ENCODE results near the gene TPSG1. TPM values are rescaled to one million over a fixed set of nuclear protein-coding genes. Genes with fewer than 3 reads are reported as not detected.

The TPSG1 gene
- total and polyA plus RNA-seq, 10 of the 15 experiments (the other 5 are each of a cell fraction or from before 2014, with no cell fraction given) = not detected

DNA sequence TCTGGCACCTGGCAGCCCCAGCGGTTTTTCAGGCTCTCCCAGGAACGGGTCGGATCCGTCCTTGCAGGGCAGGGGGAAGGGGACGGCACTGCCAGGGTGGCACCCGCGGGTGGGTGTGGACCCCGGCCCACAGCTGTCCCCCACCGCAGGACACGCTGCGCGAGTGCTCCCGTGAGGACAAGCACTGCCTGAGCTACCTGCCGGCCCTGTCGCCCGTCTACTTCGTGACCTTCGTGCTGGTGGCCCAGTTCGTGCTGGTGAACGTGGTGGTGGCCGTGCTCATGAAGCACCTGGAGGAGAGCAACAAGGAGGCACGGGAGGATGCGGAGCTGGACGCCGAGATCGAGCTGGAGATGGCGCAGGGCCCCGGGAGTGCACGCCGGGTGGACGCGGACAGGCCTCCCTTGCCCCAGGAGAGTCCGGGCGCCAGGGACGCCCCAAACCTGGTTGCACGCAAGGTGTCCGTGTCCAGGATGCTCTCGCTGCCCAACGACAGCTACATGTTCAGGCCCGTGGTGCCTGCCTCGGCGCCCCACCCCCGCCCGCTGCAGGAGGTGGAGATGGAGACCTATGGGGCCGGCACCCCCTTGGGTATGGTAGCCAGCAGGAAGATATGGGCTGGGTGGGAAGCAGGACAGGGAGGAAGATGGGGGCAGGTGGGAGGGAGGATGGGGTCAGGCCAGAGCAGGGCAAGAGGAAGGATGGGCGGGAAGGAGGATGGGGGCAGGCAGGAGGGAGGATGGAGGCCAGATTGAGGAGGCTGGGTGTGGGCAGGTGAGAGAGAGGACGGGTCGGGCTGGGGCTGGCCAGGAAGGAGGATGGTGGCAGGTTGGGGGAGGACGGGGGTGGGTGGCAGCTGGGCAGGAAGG lies 6.8 kb downstream of the TPSG1 start:
- SMC1A ChIA-PET (ENCODE audit: uncharacterized antibody, unreplicated experiment) = no interaction called here
- no peak overlapping the region for H2AFZ ChIP-seq (ENCODE audit: control insufficient read depth, low read depth, low read length)
- DNase-seq (ENCODE audit: low read depth, low spot score) (no peak), ATAC-seq (no peak), FAIRE-seq (no peak)
- RAD21 ChIA-PET (ENCODE audit: unreplicated experiment) = no interaction called here
- intact Hi-C loops (cut with micrococcal nuclease; ENCODE audit: unreplicated experiment) (no loop called here), in situ Hi-C loops (cut with MboI) (no loop called here)
- TF ChIP-seq CBX3 (IDR thresholded peaks at IDR 0.05; ENCODE audit: borderline replicate concordance, low read depth) = no peak
- TF ChIP-seq EED (IDR thresholded peaks at IDR 0.05; ENCODE audit: low read depth) = no peak
- TF ChIP-seq, protein P1, sequence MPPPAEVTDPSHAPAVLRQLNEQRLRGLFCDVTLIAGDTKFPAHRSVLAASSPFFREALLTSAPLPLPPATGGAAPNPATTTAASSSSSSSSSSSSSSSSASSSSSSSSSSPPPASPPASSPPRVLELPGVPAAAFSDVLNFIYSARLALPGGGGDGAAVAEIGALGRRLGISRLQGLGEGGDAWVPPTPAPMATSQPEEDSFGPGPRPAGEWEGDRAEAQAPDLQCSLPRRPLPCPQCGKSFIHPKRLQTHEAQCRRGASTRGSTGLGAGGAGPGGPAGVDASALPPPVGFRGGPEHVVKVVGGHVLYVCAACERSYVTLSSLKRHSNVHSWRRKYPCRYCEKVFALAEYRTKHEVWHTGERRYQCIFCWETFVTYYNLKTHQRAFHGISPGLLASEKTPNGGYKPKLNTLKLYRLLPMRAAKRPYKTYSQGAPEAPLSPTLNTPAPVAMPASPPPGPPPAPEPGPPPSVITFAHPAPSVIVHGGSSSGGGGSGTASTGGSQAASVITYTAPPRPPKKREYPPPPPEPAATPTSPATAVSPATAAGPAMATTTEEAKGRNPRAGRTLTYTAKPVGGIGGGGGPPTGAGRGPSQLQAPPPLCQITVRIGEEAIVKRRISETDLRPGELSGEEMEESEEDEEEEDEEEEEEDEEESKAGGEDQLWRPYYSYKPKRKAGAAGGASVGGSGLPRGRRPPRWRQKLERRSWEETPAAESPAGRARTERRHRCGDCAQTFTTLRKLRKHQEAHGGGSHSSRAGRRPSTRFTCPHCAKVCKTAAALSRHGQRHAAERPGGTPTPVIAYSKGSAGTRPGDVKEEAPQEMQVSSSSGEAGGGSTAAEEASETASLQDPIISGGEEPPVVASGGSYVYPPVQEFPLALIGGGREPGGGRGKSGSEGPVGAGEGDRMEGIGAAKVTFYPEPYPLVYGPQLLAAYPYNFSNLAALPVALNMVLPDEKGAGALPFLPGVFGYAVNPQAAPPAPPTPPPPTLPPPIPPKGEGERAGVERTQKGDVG (CRISPR knock-in tag; IDR thresholded peaks at IDR 0.05) = no peak
- no peak for TF ChIP-seq MXI1 (IDR thresholded peaks at IDR 0.05; ENCODE audit: low read depth, low read length)
- no peak overlapping the region for H3K4me3 ChIP-seq
- H3K9ac ChIP-seq (ENCODE audit: control insufficient read depth, insufficient read depth, low read length) = no peak overlapping the region
- POLR2A ChIA-PET = no interaction called here
- H3K9me3 ChIP-seq (replicated peaks; ENCODE audit: control insufficient read depth, insufficient read depth, low read length) = no peaks in the 10 kb centered on the region
- H3K79me2 ChIP-seq (ENCODE audit: control insufficient read depth, insufficient read depth, low read length) = no peaks in the 10 kb centered on the region
- H3K27me3 ChIP-seq (replicated peaks in 1 of 2; ENCODE audit: control insufficient read depth in 2 of 2, insufficient read depth in 2 of 2, low read length in 1 of 2) = no peaks in the 10 kb centered on the region; a peak in 1 of 4 replicates
- CTCF ChIA-PET = interaction anchor here (0.6 kb wide), 1 partner anchor 145 kb away, joined by 3 read pairs; no protein-coding TSS in a partner anchor
- no peak overlapping the region for H3K27ac ChIP-seq (ENCODE audit: control insufficient read depth, insufficient read depth)
- H3K36me3 ChIP-seq (ENCODE audit: control insufficient read depth in 2 of 2, insufficient read depth in 2 of 2, low read length in 1 of 2) = no peaks in the 10 kb centered on the region
- 64% methylated on average over 40 of the region's 49 CpGs for WGBS (ENCODE audit: insufficient coverage, insufficient replicate concordance, low lambda C conversion rate, missing lambda C conversion rate)
- H4K20me1 ChIP-seq (ENCODE audit: control insufficient read depth, insufficient read depth) = no peaks in the 10 kb centered on the region
- H3K4me1 ChIP-seq (ENCODE audit: control insufficient read depth, insufficient read depth, low read length) = no peaks in the 10 kb centered on the region
- no TSS peak for BruUV-seq (replicated peaks)
- H3K4me2 ChIP-seq (ENCODE audit: control insufficient read depth, insufficient read depth) = no peak overlapping the region

Data from GM12878 (cell line).